Transverse colon (tissue), 4 donors: ENCODE data around the gene GNPDA1. TPM values are rescaled to one million over a fixed set of nuclear protein-coding genes. Genes with fewer than 3 reads are reported as not detected.
A peak's percentile ranks its signal among the peaks of the same experiment; 100 is the strongest.

ENCODE experiments used
- DNase-seq: peaks from one replicate; pipeline ENCODE4 v3.0.0-alpha.2; 2019
- H3K27ac ChIP-seq, 4 donors: fragments of 200-600 bp; sonication (generic); 2 replicates each; pipeline ENCODE4 v1.5.1; 2016 to 2018; ENCODE audit warnings: inconsistent platforms in 4 of 4
- H3K27me3 ChIP-seq: fragments of 200-600 bp; sonication (generic); 2 replicates; pipeline ENCODE4 v1.5.1; 2017; ENCODE audit warnings: inconsistent platforms
- H3K36me3 ChIP-seq, 4 donors: fragments of 200-600 bp; sonication (generic); 2 replicates each; pipeline ENCODE4 v1.5.1; 2017 to 2019; ENCODE audit warnings: inconsistent platforms in 4 of 4
- H3K4me1 ChIP-seq, 4 donors: fragments of 200-600 bp; sonication (generic); 2 replicates each; pipeline ENCODE4 v1.5.1; 2017 to 2020; ENCODE audit warnings: inconsistent platforms in 4 of 4
- H3K4me3 ChIP-seq, 4 donors: fragments of 200-600 bp; sonication (generic); 1 replicate in 1 of 4; 2 replicates in 3 of 4; pipeline versions ENCODE4 v1.5.1 to v1.6.1; 2017 to 2019; ENCODE audit warnings: inconsistent platforms in 4 of 4
- H3K9me3 ChIP-seq, 2 donors: fragments of 200-600 bp; sonication (generic); 2 replicates each; pipeline ENCODE4 v1.5.1; 2017 to 2019; ENCODE audit warnings: inconsistent platforms in 2 of 2
- CTCF ChIP-seq, 5 experiments: fragments of 200-600 bp in 3 of 5; fragments of 450-650 bp in 2 of 5; sonication (generic) in 3 of 5; IDR thresholded peaks; 1 replicate in 2 of 5; 2 replicates in 3 of 5; pipeline ENCODE4 v1.5.1; 2016 to 2017; ENCODE audit warnings: antibody characterized with exemption in 5 of 5, inconsistent platforms in 3 of 5, mild to moderate bottlenecking in 2 of 5, moderate library complexity in 1 of 5
- EP300 ChIP-seq: sonication (generic); formaldehyde crosslinking; IDR thresholded peaks from one replicate; pipeline ENCODE4 v1.6.1; 2017; ENCODE audit warnings: antibody characterized with exemption, low read depth
- POLR2A ChIP-seq: fragments of 450-650 bp; IDR thresholded peaks from one replicate; pipeline ENCODE4 v1.6.1; 2016; ENCODE audit warnings: antibody characterized with exemption, mild to moderate bottlenecking, moderate library complexity
- POLR2AphosphoS5 ChIP-seq, 3 donors: sonication (generic); formaldehyde crosslinking; IDR thresholded peaks; one replicate each; pipeline ENCODE4 v1.6.1; 2016; ENCODE audit warnings: antibody characterized with exemption in 3 of 3
- WGBS, 2 donors: methylation state at CpG; one replicate each; pipeline ENCODE4 v1.1.5; 2018; ENCODE audit warnings: low coverage in 1 of 2; 5-methylcytosine and 5-hydroxymethylcytosine counted together
- in situ Hi-C, 4 donors: fragments of 200-750 bp; cut with MboI; loops; one replicate each; pipeline versions ENCODE4 v1.15.0 to v1.15.1; 2017; ENCODE audit warnings: low sequenced_read_pairs in 3 of 4, low pct_ligation_motif_present in 1 of 4, low pct_unique_long_range_greater_than_20kb in 1 of 4
- intact Hi-C: fragments of 100-400 bp; cut with DNase I; formaldehyde crosslinking; loops from one replicate; pipeline ENCODE4 v1.15.1; 2023; ENCODE audit warnings: low total_unique reads
- total RNA-seq, 4 donors: library from RNA; depleted of rRNA; stranded (reverse); fragments of >200 nt; gene quantifications; one replicate each; pipeline ENCODE4 v1.1.0, GENCODE V29; 2016

The GNPDA1 gene
- total RNA-seq, 4 donors from 2014 or later, result 1.6 to 24.8 (median 8.9) TPM

GRCh38 chr5:142013734-142014521 is 1.1 kb upstream of the GNPDA1 start:
- WGBS, 2 donors, result 84 to 96% methylated on average over 5 to 16 of the region's 16 CpGs
- Histone ChIP-seq H3K4me3 (no peak overlapping the region), H3K4me1 (peaks cover 0 to 26% (median 16%) of the 10 kb centered on the region in 4 donors), H3K36me3 (no peaks in the 10 kb centered on the region), H3K9me3 (no peaks in the 10 kb centered on the region), H3K27ac (peak overlapping the region; percentile 80 to 88 (median 87)), H3K27me3 (no peaks in the 10 kb centered on the region)
- no peak for TF ChIP-seq CTCF (IDR thresholded peaks at IDR 0.05)
- no peak for TF ChIP-seq EP300
- no peak for TF ChIP-seq POLR2AphosphoS5 (IDR thresholded peaks at IDR 0.05)
- TF ChIP-seq POLR2A, result no peak
- intact Hi-C loops (loop anchor here (10.0 kb wide), 1 partner anchor 131 kb away; no protein-coding TSS in a partner anchor), in situ Hi-C loops (loop anchor here in 1 of 4 donors (25.0 kb wide), 1 partner anchor 323 kb away; the partner anchor contains the start of gene SPRY4)
- peak; percentile 45 for DNase-seq

- Histone ChIP-seq H3K9me3 (no peaks in the 10 kb centered on the region), H3K4me3 (peak overlapping the region; percentile 60 to 73 (median 66)), H3K27ac (peak overlapping the region; percentile 80 to 88 (median 87)), H3K27me3 (no peaks in the 10 kb centered on the region), H3K4me1 (peaks cover 0 to 26% (median 16%) of the 10 kb centered on the region in 4 donors), H3K36me3 (no peaks in the 10 kb centered on the region)
- TF ChIP-seq CTCF (IDR thresholded peaks at IDR 0.05) (peak in 4 of 5 experiments; percentile 15 to 33 (median 26)), POLR2AphosphoS5 (IDR thresholded peaks at IDR 0.05) (no peak)
- intact Hi-C loops (loop anchor here (10.0 kb wide), 1 partner anchor 133 kb away; no protein-coding TSS in a partner anchor), in situ Hi-C loops (loop anchor here in 1 of 4 donors (25.0 kb wide), 1 partner anchor 325 kb away; the partner anchor contains the start of gene SPRY4)
- DNase-seq, result peak; percentile 67
- 10 to 17% methylated on average over 7 to 16 of the region's 18 CpGs for WGBS, 2 donors
Measured at GRCh38 chr5:142012186-142012785, 541 bp downstream of the GNPDA1 start.

- TF ChIP-seq POLR2AphosphoS5 (IDR thresholded peaks at IDR 0.05) (no peak), POLR2A (no peak), CTCF (IDR thresholded peaks at IDR 0.05) (no peak), EP300 (no peak)
- peak overlapping the region in 3 of 4 donors; percentile 80 to 87 (median 87) for H3K27ac ChIP-seq
- peak overlapping the region in 2 of 4 donors; percentile 61 to 70 for H3K4me3 ChIP-seq
- H3K27me3 ChIP-seq, result no peaks in the 10 kb centered on the region
- no peaks in the 10 kb centered on the region for H3K36me3 ChIP-seq
- no peak for DNase-seq
- intact Hi-C loops, result loop anchor here (10.0 kb wide), 1 partner anchor 133 kb away; no protein-coding TSS in a partner anchor
- peaks cover 0 to 26% (median 16%) of the 10 kb centered on the region in 4 donors for H3K4me1 ChIP-seq
- in situ Hi-C loops, result loop anchor here in 1 of 4 donors (25.0 kb wide), 1 partner anchor 326 kb away; the partner anchor contains the start of gene SPRY4
- no peaks in the 10 kb centered on the region for H3K9me3 ChIP-seq
- 90% methylated on average over 9 of the region's 9 CpGs; no CpG with 5 or more reads in 1 of the 2 donors for WGBS, 2 donors
Measured at GRCh38 chr5:142011572-142012185, 1.1 kb downstream of the GNPDA1 start.
